ENCODE data around the gene PCSK7. TPM values are rescaled to one million over a fixed set of nuclear protein-coding genes. Genes with fewer than 3 reads are reported as not detected.

Gene PCSK7
- total and polyA plus RNA-seq, 10 of the 15 experiments (the other 5 are each of a cell fraction or from before 2014, with no cell fraction given): 5.5 to 81.5 (median 51.6) TPM

DNA sequence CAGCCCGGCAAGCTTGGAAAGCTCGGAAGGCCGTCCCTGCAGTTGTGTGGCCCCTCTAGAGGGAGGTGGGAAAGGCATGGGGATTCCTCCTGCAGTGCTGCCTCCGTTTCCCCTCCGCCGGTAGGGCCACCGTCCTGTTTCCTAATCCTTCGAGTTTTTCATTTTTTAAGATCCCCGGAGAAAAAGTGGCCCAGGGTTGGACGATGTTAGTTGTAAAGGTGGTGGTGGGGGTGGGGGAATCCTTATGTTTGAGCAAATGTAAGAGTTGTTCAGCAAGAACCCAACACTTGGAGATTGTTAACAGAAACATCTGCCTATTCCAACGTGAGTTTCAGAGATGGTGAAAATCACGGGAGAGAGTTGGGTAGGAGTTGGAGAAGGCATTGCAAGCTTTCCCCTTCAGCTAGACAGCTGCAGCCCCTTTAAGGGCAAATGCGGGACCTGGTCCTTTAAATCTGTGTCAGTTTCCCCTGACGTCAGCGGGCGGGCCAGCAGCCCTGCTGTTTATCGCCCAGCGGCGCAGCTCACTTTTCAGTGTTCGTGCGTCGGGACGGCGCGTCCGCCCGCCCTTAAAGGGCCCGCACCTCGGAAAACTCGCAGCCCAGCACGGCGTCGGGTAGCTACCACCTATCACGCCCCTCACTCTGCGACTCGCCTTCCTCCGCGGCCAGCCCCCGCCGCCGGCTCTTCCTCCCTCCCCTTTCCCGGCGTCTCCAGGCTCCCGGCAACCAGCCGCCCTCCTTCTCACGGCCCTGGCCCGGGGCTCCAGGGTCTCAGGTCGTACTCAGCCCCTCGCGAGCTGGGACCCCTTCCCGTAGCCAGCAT, 53.5 kb downstream of the PCSK7 start, which contains the start of gene SIDT2 (continued):
- no peak for TF ChIP-seq BCLAF1 (IDR thresholded peaks at IDR 0.05)
- 0 out of 2 replicates have a peak, but pooled peaks have one; percentile 37 for TF ChIP-seq MXI1 (IDR thresholded peaks at IDR 0.05; ENCODE audit: low read depth, low read length)
- TF ChIP-seq EZH2 (IDR thresholded peaks at IDR 0.05; ENCODE audit: borderline replicate concordance, control insufficient read depth, low read depth, low read length): no peak
- no peak for TF ChIP-seq NFYA (IDR thresholded peaks at IDR 0.05; ENCODE audit: borderline replicate concordance, low read depth, low read length)
- TF ChIP-seq ZNF384 (IDR thresholded peaks at IDR 0.05; ENCODE audit: borderline replicate concordance, low read depth, low read length): no peak
- TF ChIP-seq WRNIP1 (IDR thresholded peaks at IDR 0.05; ENCODE audit: borderline replicate concordance, low read depth, low read length): no peak; the same call in 1 of the 2 replicates
- 0 out of 2 replicates have a peak, but pooled peaks have one; percentile 9 for TF ChIP-seq EED (IDR thresholded peaks at IDR 0.05; ENCODE audit: low read depth)
- peak; percentile 29; the same call in 1 of the 2 replicates for TF ChIP-seq PAX5 (IDR thresholded peaks at IDR 0.05; ENCODE audit: borderline replicate concordance, low read depth, low read length)
- peak; percentile 68 for TF ChIP-seq E4F1 (IDR thresholded peaks at IDR 0.05; ENCODE audit: borderline replicate concordance, partially characterized antibody)
- TF ChIP-seq MYB (IDR thresholded peaks at IDR 0.05; ENCODE audit: borderline replicate concordance, low read depth, low read length): no peak; the same call in 1 of the 2 replicates

All from GM12878 (cell line).